HG02759 (cell line): ENCODE measurements around the gene PCDH9.
"Not testable (repeated sequence)": the region's sequence is repeated elsewhere in the genome, so short reads cannot be mapped to it uniquely, and the experiment has no call there.

ENCODE experiments used
- ATAC-seq: cut with Tn5 transposase; IDR thresholded peaks from one replicate; pipeline ENCODE4 v1.9.1; 2021; ENCODE audit warnings: mild to moderate bottlenecking, moderate library complexity; ENCODE audit not compliant: unreplicated experiment

Gene PCDH9

DNA sequence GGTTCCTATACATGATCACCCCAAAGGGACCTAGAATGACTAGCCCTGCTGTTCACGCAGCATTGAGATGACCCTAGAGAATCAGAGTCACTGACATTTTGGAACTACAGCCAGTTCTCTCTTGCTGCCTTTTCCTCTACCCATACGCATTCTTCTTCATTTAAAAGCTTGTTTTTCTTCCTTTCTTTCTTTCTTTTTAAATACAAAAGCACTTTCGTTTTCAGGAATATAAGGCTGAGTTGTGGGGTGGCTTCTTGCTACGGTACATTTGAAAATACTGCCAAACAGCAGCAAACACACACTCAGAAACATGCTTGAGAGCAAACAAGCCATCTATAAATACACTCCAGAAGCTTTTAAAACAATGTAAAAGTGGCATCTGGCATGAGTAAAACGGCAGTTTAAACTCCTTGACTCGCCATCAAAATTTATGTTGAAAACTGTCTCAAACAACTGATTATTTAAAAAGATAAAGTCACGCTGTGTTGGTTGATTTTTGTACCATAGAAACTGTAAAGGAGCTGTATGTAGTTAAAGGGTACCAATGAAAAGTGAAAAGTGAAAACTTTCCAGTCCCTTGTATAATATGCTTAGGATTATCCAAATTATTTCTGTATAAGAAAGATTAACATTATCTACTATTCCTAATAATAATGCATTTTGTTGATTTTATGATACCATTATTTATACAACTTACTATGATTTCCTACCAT lies 95.6 kb downstream of the PCDH9 start:
- ATAC-seq, result no peak

DNA sequence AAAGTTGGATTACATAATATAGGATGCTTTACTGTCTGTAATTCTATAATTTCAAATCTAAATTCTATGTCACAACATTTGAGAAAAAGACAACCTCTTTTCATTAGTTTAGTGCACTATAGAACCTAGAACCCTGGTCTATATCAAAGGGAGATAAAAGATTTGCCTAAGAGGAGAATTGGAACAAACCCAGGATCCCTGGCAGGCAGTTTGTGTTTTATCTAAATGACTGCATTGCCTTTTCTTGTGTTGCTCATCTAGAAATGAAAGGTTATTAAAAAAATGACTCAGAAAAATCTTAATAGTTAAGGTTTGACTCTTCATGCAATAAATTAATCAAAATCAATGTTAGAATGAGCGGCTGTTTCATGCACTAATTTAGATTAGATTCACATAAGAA lies 96.7 kb downstream of the PCDH9 start:
- no peak for ATAC-seq

- no peak for ATAC-seq
These were observed 98.7 kb downstream of the PCDH9 start for GRCh38 chr13:67131393-67131792.

- no peak for ATAC-seq
These were observed 99.7 kb downstream of the PCDH9 start for GRCh38 chr13:67130444-67130843.

DNA sequence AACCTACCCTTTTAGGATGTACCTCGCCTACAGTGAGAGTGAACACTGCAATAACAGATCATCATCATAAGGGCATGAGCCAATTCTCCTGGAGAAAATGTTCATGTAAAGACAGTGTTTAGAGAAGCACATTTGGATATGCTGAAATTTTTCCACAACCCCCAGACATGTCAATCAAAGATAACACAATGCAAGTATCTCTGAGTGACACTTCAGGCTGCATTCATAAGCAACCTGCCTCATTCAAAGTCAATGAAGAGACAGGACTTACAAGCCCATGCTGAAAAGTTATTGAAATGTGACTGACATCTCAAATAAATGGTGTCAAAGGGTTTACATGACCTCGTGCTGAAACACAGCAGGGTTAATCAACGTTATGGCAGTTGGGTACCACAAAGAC lies 102.0 kb downstream of the PCDH9 start:
- ATAC-seq, result no peak

DNA sequence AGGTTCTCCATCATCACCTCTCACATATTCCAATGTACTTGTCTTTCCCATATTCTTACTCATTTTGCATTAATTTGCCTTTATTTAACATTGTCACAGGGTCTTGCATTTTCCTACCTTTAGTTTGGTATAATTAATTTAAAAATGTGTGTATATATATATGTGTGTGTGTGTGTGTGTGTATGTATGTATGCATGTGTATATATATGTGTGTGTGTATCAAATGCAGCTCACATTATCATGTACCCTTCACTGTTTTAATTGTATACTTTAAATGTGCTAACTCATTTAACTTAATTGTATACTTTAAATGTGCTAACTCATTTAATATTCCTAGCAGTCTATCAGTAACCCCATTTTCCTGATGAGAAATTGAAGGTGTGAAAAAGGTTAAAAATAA lies 104.5 kb downstream of the PCDH9 start:
- no peak for ATAC-seq

DNA sequence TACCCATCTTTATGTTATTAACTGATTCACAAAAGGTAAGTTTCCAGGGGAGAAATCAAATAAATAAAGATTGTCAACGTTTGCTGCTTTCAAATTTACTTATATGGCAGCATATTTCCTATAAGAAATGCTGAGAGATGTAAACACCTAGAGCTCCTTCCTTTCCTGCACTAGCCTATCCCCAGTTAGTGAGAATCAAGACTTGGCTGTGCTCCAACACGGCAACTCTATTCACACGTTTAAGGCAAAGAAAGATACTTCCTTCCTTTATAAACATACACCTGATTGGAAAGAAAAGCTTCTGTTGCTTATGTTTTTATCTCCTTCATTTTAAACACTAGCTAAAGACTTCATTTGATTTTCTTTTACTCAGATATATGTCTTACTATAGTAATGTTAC lies 107.0 kb downstream of the PCDH9 start:
- no peak for ATAC-seq

DNA sequence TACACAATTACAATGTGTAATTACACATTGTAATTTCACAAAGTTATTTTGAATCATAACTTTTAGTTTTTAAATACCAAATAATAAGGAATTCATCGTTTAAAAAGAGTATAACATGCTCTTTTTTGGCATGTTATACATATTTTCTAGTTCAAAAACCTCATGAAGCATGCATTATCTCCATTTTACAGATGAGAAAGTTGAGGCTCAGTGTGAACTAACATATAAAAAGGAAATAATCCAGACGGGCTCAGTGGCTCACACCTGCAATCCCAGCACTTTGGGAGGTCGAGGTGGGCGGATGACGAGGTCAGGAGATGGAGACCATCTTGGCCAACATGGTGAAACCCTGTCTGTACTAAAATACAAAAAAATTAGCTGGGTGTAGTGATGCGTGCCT lies 107.9 kb downstream of the PCDH9 start:
- no peak for ATAC-seq

- no peak for ATAC-seq
These were observed 109.1 kb downstream of the PCDH9 start for GRCh38 chr13:67120872-67121531.

DNA sequence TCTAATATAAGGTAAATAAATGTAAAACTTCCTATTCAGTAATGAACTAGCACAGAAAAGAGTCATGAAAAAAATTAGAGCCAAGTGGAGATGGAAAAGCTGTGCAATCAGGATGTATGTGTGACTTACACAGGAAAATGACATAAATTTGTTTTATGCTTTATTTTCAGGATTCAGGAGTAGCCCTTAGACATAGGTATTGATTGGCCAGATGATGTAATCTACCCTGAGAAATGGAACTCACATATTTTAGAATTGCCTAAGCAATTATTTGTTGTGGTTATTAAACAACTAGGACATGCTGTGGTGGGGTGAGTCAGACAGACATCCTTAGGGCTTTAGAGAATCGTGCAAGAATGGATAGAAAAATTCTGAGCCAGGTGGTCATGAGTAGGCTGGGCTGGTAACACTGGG lies 110.6 kb downstream of the PCDH9 start:
- ATAC-seq, result no peak

DNA sequence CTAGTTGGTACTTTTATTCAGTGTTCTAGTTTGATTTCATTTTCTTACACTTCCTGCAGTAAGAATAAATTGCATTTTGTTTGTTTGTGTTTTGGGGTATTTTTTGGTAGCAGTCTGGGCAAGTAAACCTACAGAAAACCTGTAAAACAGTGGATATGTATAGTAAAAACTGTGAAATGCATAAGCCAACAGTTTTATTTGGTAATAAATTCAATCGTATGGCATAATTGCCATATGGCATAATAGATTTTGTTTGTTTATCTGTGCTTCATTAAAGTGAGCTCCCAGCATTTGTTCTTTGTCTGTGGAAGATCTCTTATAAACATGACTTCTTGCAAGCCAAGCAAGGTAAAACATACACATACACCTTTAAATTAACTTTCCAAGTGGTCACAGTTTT lies 111.9 kb downstream of the PCDH9 start:
- ATAC-seq, result no peak

DNA sequence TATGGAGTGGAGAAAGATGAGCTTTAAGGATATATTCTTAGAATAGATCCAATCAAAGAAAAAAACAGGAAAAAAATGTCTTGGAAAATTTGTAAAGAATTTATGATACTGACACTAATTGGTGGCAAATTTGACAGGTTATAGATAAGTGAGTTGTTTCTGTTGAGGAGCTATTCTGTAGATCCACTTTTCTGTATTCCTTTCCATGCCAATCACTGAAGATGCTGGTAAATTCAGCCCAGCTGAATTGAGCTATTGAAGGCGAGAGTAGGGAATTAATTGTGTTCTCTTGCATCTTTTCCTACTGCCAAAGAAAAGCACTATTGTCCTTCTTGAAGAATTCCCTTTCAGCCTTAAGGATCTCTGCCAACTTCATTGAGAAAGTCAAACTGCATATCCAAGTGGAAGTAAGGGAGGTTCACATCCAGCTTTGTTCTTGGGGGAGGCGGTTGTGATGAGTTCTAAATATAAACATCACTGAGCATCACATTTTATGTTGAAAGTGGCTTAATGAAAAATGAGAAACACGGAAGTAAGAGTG lies 113.1 kb downstream of the PCDH9 start:
- ATAC-seq, result no peak

DNA sequence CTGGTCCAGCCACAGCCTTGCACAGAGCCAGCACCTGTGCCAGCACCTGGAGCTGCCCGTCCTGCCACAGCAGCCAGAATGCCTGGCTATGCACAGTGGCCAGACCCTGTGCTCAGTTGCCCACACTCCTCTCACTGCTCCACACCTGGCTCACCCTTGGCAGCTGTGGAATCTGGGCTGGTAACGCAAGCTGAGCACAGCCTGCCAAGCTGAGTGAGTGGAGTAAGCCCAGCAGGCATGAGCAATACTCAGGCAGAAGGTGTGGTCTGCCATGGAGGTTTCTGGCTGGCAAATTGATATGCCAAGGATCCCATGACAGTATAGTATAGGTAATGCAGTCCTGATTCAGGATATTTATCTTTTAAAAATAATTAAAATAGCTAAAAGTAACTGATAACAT lies 122.2 kb downstream of the PCDH9 start:
- no peak for ATAC-seq

GRCh38 chr13:67106502-67107057 lies 123.6 kb downstream of the PCDH9 start:
- no peak for ATAC-seq

GRCh38 chr13:67101730-67102467 lies 128.2 kb downstream of the PCDH9 start:
- no peak for ATAC-seq

DNA sequence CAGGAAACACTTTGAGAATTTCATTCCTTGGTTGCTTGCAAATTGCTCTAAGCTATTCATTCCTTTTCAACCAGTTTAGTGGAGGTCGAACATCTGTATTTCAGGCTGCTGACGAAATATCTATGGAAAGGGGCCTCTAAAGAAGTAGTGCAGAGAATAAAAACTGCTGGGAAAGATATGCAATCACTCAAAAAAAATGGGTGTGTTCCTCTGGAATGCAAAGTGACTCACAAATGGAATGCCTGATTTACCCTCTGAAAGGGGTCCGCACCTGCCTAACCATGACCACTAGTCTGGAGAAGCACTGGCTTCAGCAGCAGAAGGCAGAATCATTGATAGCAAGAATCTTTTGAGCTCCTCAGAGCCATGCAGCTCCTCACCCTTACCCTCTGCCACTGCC lies 129.4 kb downstream of the PCDH9 start:
- no peak for ATAC-seq

DNA sequence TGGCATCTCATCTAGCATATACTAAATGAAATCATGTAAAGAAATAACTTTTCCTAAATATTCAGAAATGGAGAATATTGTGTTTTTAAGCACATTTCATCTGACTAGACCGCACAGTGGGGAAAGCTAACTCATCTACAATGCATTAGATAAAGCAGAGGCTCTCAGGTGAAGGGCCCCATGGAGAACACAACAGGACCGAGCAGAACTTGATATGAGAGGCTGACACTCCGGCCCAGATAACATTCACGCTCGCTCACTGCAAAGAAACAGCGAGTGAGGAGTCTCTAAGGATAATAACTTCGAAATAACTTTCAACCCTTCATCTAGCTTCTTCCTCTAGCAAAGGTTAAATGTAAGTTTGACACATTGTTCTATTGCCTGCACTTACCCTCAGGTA lies 130.6 kb downstream of the PCDH9 start:
- no peak for ATAC-seq

- no peak for ATAC-seq
These were observed 132.2 kb downstream of the PCDH9 start for GRCh38 chr13:67097892-67098452.

- not testable (repeated sequence) for ATAC-seq
These were observed 133.2 kb downstream of the PCDH9 start for GRCh38 chr13:67096893-67097292.

DNA sequence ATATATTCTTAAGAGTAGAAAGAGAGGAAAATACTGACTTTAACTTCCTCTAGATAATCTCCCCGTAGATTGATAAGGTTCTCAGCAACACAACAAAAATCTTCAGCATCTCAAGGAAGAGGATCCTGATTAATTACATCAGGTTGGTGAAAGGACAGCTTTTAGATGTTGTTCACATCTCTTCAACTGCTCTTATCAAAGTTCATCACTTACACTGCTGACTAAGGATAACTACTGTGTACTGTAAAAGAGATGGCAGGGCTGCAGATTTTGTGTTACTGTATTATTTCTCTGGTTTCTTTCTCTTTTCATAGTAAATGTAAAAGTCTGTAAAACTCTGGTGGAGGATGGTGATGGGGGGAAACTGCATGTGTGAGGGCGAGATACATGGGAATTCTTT lies 133.7 kb downstream of the PCDH9 start:
- ATAC-seq, result no peak

- ATAC-seq, result no peak
These were observed 134.5 kb downstream of the PCDH9 start for GRCh38 chr13:67095621-67096020.
